Skeletal muscle tissue (tissue), 4 donors: ENCODE data around the gene SOX21. TPM values are rescaled to one million over a fixed set of nuclear protein-coding genes. Genes with fewer than 3 reads are reported as not detected.
A peak's percentile ranks its signal among the peaks of the same experiment; 100 is the strongest.
"Not testable (repeated sequence)": the region's sequence is repeated elsewhere in the genome, so short reads cannot be mapped to it uniquely, and the experiment has no call there.

ENCODE experiments used
- H3K27ac ChIP-seq: one replicate; pipeline ENCODE4 v1.7.0; 2013; ENCODE audit warnings: mild to moderate bottlenecking, low read depth, low read length, inconsistent platforms
- H3K27me3 ChIP-seq, 3 donors: one replicate each; pipeline ENCODE4 v1.7.0; 2013; ENCODE audit warnings: low read length in 3 of 3; ENCODE audit not compliant: control insufficient read depth in 3 of 3, insufficient read depth in 3 of 3
- H3K36me3 ChIP-seq, 3 donors: one replicate each; pipeline ENCODE4 v1.7.0; 2013; ENCODE audit warnings: low read length in 3 of 3; ENCODE audit not compliant: control insufficient read depth in 3 of 3, insufficient read depth in 3 of 3
- H3K4me1 ChIP-seq, 3 donors: one replicate each; pipeline ENCODE4 v1.7.0; 2013; ENCODE audit warnings: low read length in 3 of 3, mild to moderate bottlenecking in 3 of 3; ENCODE audit not compliant: control insufficient read depth in 3 of 3, insufficient read depth in 3 of 3
- H3K4me3 ChIP-seq, 3 donors: one replicate each; pipeline ENCODE4 v1.7.0; 2013; ENCODE audit warnings: low read length in 3 of 3
- H3K9ac ChIP-seq, 3 donors: one replicate each; pipeline ENCODE4 v1.7.0; 2013; ENCODE audit warnings: low read length in 3 of 3, mild to moderate bottlenecking in 3 of 3, moderate library complexity in 2 of 3, low read depth in 1 of 3
- H3K9me3 ChIP-seq, 3 donors: one replicate each; pipeline ENCODE4 v1.7.0; 2013; ENCODE audit warnings: low read length in 3 of 3; ENCODE audit not compliant: control insufficient read depth in 3 of 3
- total RNA-seq: library from RNA; depleted of rRNA; stranded (reverse); fragments of >200 nt; gene quantifications from one replicate; pipeline ENCODE4 v1.2.3, GENCODE V29; 2014
- donor health status: Osteomylitis.

Gene SOX21
- total RNA-seq, 1 donor from 2014 or later, result not detected

GRCh38 chr13:94722609-94723345, 10.4 kb upstream of the SOX21 start:
- H3K4me3 ChIP-seq, result no peak overlapping the region
- H3K4me1 ChIP-seq, result no peaks in the 10 kb centered on the region
- no peaks in the 10 kb centered on the region for H3K36me3 ChIP-seq
- H3K27ac ChIP-seq, result no peak overlapping the region
- H3K9me3 ChIP-seq, result peaks cover 0 to 4% (median 3%) of the 10 kb centered on the region in 3 donors
- H3K27me3 ChIP-seq, result peaks cover 7 to 10% (median 8%) of the 10 kb centered on the region in 3 donors
- no peak overlapping the region for H3K9ac ChIP-seq

GRCh38 chr13:94718697-94719096, 6.4 kb upstream of the SOX21 start:
- not testable (repeated sequence) for H3K9ac ChIP-seq, H3K36me3 ChIP-seq, H3K9me3 ChIP-seq, H3K4me1 ChIP-seq, H3K27ac ChIP-seq, H3K4me3 ChIP-seq
- H3K27me3 ChIP-seq, result peaks cover 14 to 29% (median 26%) of the 10 kb centered on the region in 3 donors

- Histone ChIP-seq H3K9me3 (peaks cover 0 to 3% (median 0%) of the 10 kb centered on the region in 3 donors), H3K4me1 (peaks cover 0 to 3% (median 3%) of the 10 kb centered on the region in 3 donors), H3K27ac (no peak overlapping the region), H3K36me3 (no peaks in the 10 kb centered on the region), H3K4me3 (no peak overlapping the region), H3K9ac (no peak overlapping the region), H3K27me3 (peaks cover 19 to 35% (median 33%) of the 10 kb centered on the region in 3 donors)
Observed at GRCh38 chr13:94717916-94718315, 5.6 kb upstream of the SOX21 start.

GRCh38 chr13:94716016-94716415, 3.7 kb upstream of the SOX21 start:
- H3K27me3 ChIP-seq, result peaks cover 24 to 42% (median 41%) of the 10 kb centered on the region in 3 donors
- H3K4me3 ChIP-seq, result no peak overlapping the region

GRCh38 chr13:94713561-94714182, 1.3 kb upstream of the SOX21 start:
- H3K4me1 ChIP-seq, result peaks cover 13 to 14% (median 14%) of the 10 kb centered on the region in 3 donors
- H3K4me3 ChIP-seq, result peak overlapping the region in 1 of 3 donors; percentile 32
- no peak overlapping the region for H3K9ac ChIP-seq
- H3K27ac ChIP-seq, result no peak overlapping the region
- H3K36me3 ChIP-seq, result no peaks in the 10 kb centered on the region
- H3K27me3 ChIP-seq, result peaks cover 44 to 62% (median 56%) of the 10 kb centered on the region in 3 donors
- no peaks in the 10 kb centered on the region for H3K9me3 ChIP-seq

More at GRCh38 chr13:94716016-94716415, 3.7 kb upstream of the SOX21 start:
- no peaks in the 10 kb centered on the region for H3K36me3 ChIP-seq
- peaks cover 0 to 3% (median 0%) of the 10 kb centered on the region in 3 donors for H3K9me3 ChIP-seq
- H3K27ac ChIP-seq, result no peak overlapping the region
- H3K9ac ChIP-seq, result no peak overlapping the region
- peaks cover 10 to 12% (median 10%) of the 10 kb centered on the region in 3 donors for H3K4me1 ChIP-seq

GRCh38 chr13:94712812-94713560, 641 bp upstream of the SOX21 start:
- no peak overlapping the region for H3K9ac ChIP-seq
- H3K4me1 ChIP-seq, result peaks cover 13 to 14% (median 14%) of the 10 kb centered on the region in 3 donors
- no peaks in the 10 kb centered on the region for H3K9me3 ChIP-seq
- no peaks in the 10 kb centered on the region for H3K36me3 ChIP-seq
- H3K27me3 ChIP-seq, result peaks cover 50 to 69% (median 63%) of the 10 kb centered on the region in 3 donors
- no peak overlapping the region for H3K27ac ChIP-seq
- peak overlapping the region in 2 of 3 donors; percentile 32 to 60 for H3K4me3 ChIP-seq

GRCh38 chr13:94711561-94712286, 621 bp downstream of the SOX21 start:
- H3K27ac ChIP-seq, result no peak overlapping the region
- no peak overlapping the region for H3K9ac ChIP-seq
- peaks cover 63 to 81% (median 72%) of the 10 kb centered on the region in 3 donors for H3K27me3 ChIP-seq
- H3K4me3 ChIP-seq, result peak overlapping the region in 2 of 3 donors; percentile 20 to 41
- H3K9me3 ChIP-seq, result no peaks in the 10 kb centered on the region
- peaks cover 16 to 20% (median 18%) of the 10 kb centered on the region in 3 donors for H3K4me1 ChIP-seq
- H3K36me3 ChIP-seq, result no peaks in the 10 kb centered on the region

- H3K9ac ChIP-seq, result no peak overlapping the region
- H3K36me3 ChIP-seq, result no peaks in the 10 kb centered on the region
- no peaks in the 10 kb centered on the region for H3K9me3 ChIP-seq
- peaks cover 16 to 20% (median 18%) of the 10 kb centered on the region in 3 donors for H3K4me1 ChIP-seq
- H3K4me3 ChIP-seq, result no peak overlapping the region
- H3K27ac ChIP-seq, result no peak overlapping the region
- peaks cover 70 to 81% (median 73%) of the 10 kb centered on the region in 3 donors for H3K27me3 ChIP-seq
Observed at GRCh38 chr13:94710881-94711560, 1.3 kb downstream of the SOX21 start.
